Liver (tissue), 9 donors: Measurements from ENCODE around the gene SLC1A2. TPM values are rescaled to one million over a fixed set of nuclear protein-coding genes. Genes with fewer than 3 reads are reported as not detected.

Source experiments
- DNase-seq: peaks from one replicate; pipeline ENCODE4 v3.0.0-alpha.2; 2017; ENCODE audit warnings: low spot score
- H3K27ac ChIP-seq, 2 donors: one replicate each; pipeline ENCODE4 v1.7.0; 2013; ENCODE audit warnings: inconsistent platforms in 2 of 2, low read length in 2 of 2, control low read depth in 1 of 2, low read depth in 1 of 2, mild to moderate bottlenecking in 1 of 2
- H3K27me3 ChIP-seq, 4 donors: one replicate each; pipeline versions ENCODE4 v1.6.1 to v1.7.0; 2013; ENCODE audit warnings: low read length in 3 of 4, inconsistent platforms in 1 of 4, mild to moderate bottlenecking in 1 of 4, moderate library complexity in 1 of 4; ENCODE audit not compliant: control insufficient read depth in 4 of 4, insufficient read depth in 4 of 4
- H3K36me3 ChIP-seq, 4 donors: one replicate each; pipeline versions ENCODE4 v1.6.1 to v1.7.0; 2013; ENCODE audit warnings: low read length in 3 of 4, mild to moderate bottlenecking in 3 of 4, low read depth in 1 of 4, moderate library complexity in 1 of 4; ENCODE audit not compliant: control insufficient read depth in 4 of 4, insufficient read depth in 3 of 4
- H3K4me1 ChIP-seq, 4 donors: one replicate each; pipeline versions ENCODE4 v1.6.1 to v1.7.0; 2013; ENCODE audit warnings: low read length in 3 of 4, mild to moderate bottlenecking in 3 of 4, moderate library complexity in 1 of 4; ENCODE audit not compliant: control insufficient read depth in 4 of 4, insufficient read depth in 4 of 4
- H3K4me3 ChIP-seq, 3 donors: one replicate each; pipeline versions ENCODE4 v1.6.1 to v1.7.0; 2013; ENCODE audit warnings: low read length in 3 of 3, control low read depth in 1 of 3, low read depth in 1 of 3, mild to moderate bottlenecking in 1 of 3
- H3K9ac ChIP-seq, 2 donors: one replicate each; pipeline ENCODE4 v1.7.0; 2013; ENCODE audit warnings: low read length in 2 of 2, mild to moderate bottlenecking in 2 of 2, moderate library complexity in 2 of 2, control low read depth in 1 of 2, low read depth in 1 of 2
- H3K9me3 ChIP-seq, 4 donors: one replicate each; pipeline versions ENCODE4 v1.6.1 to v1.7.0; 2013; ENCODE audit warnings: low read length in 3 of 4; ENCODE audit not compliant: control insufficient read depth in 4 of 4
- EGR1 ChIP-seq, 2 donors: IDR thresholded peaks; 2 replicates each; pipeline ENCODE4 v1.6.1; 2016 to 2018; ENCODE audit warnings: antibody characterized with exemption in 2 of 2, low read depth in 2 of 2
- FOXA1 ChIP-seq: IDR thresholded peaks from 2 replicates; pipeline ENCODE4 v1.6.1; 2016; ENCODE audit warnings: antibody characterized with exemption
- FOXA2 ChIP-seq: IDR thresholded peaks from 2 replicates; pipeline ENCODE4 v1.6.1; 2016; ENCODE audit warnings: antibody characterized with exemption
- GABPA ChIP-seq, 2 donors: IDR thresholded peaks in 1 of 2; conservative IDR thresholded peaks in 1 of 2; 2 replicates each; pipeline ENCODE4 v1.6.1; 2016; ENCODE audit warnings: antibody characterized with exemption in 2 of 2, mild to moderate bottlenecking in 1 of 2, moderate library complexity in 1 of 2
- HNF4A ChIP-seq, 2 donors: conservative IDR thresholded peaks; 2 replicates each; pipeline ENCODE4 v1.6.1; 2016; ENCODE audit warnings: antibody characterized with exemption in 2 of 2, mild to moderate bottlenecking in 2 of 2
- HNF4G ChIP-seq: IDR thresholded peaks from 2 replicates; pipeline ENCODE4 v1.6.1; 2016; ENCODE audit warnings: antibody characterized with exemption
- JUND ChIP-seq, 2 donors: IDR thresholded peaks; 2 replicates each; pipeline ENCODE4 v1.6.1; 2016; ENCODE audit warnings: antibody characterized with exemption in 2 of 2
- NR2F2 ChIP-seq: IDR thresholded peaks from 2 replicates; pipeline ENCODE4 v1.6.1; 2016; ENCODE audit warnings: antibody characterized with exemption
- RAD21 ChIP-seq, 2 donors: IDR thresholded peaks; 2 replicates each; pipeline ENCODE4 v1.6.1; 2016; ENCODE audit warnings: antibody characterized with exemption in 2 of 2, mild to moderate bottlenecking in 2 of 2
- RXRA ChIP-seq, 2 donors: IDR thresholded peaks; 2 replicates each; pipeline ENCODE4 v1.6.1; 2017 to 2018; ENCODE audit warnings: antibody characterized with exemption in 2 of 2, mild to moderate bottlenecking in 1 of 2
- SP1 ChIP-seq: IDR thresholded peaks from 2 replicates; pipeline ENCODE4 v1.6.1; 2018; ENCODE audit warnings: antibody characterized with exemption, mild to moderate bottlenecking
- TAF1 ChIP-seq: conservative IDR thresholded peaks from 2 replicates; pipeline ENCODE4 v1.6.1; 2016; ENCODE audit warnings: antibody characterized with exemption, mild to moderate bottlenecking
- YY1 ChIP-seq: IDR thresholded peaks from 2 replicates; pipeline ENCODE4 v1.6.1; 2016; ENCODE audit warnings: antibody characterized with exemption, mild to moderate bottlenecking
- WGBS: extraction: QIAGEN DNeasy Blood & Tissue Kit; methylation state at CpG from one replicate; pipeline ENCODE4 v1.1.7; 2013; 5-methylcytosine and 5-hydroxymethylcytosine counted together
- polyA plus RNA-seq, 2 donors: library from polyadenylated mRNA; stranded (reverse) in 1 of 2; unstranded in 1 of 2; fragments of 200-250 nt in 1 of 2; fragments of >200 nt in 1 of 2; fragmentation: Nextera tagmentation in 1 of 2; extraction: Ambion mirVana in 1 of 2; gene quantifications; one replicate each; pipeline versions ENCODE4 v1.2.1 to v1.2.3, GENCODE V29; 2013 to 2015
- total RNA-seq, 2 donors: library from RNA; depleted of rRNA; stranded (reverse); fragments of >200 nt; gene quantifications; one replicate each; pipeline ENCODE4 v1.2.3, GENCODE V29; 2014
- TF ChIP-seq, protein P1 (sequence below): IDR thresholded peaks from 2 replicates; pipeline ENCODE4 v1.6.1; 2016; ENCODE audit warnings: antibody characterized with exemption
- TF ChIP-seq, protein P2 (sequence below): fragments of 150-350 bp; IDR thresholded peaks from 2 replicates; pipeline ENCODE4 v1.5.1; 2017; ENCODE audit warnings: improper control_type of control experiment, low read depth, low read length; ENCODE audit not compliant: missing input control
- donor health status: healthy.
- donor health status: healthy.
- donor health status: healthy.
- donor health status: healthy.
- donor health status: healthy.

The SLC1A2 gene
- total and polyA plus RNA-seq, 4 donors, result 6.4 to 19.5 (median 13.5) TPM

GRCh38 chr11:35454362-35454761, 35.0 kb upstream of the SLC1A2 start:
- Histone ChIP-seq H3K9me3 (peaks cover 0 to 3% (median 0%) of the 10 kb centered on the region in 4 donors), H3K36me3 (no peaks in the 10 kb centered on the region), H3K4me1 (no peaks in the 10 kb centered on the region), H3K27me3 (no peaks in the 10 kb centered on the region), H3K9ac (no peak overlapping the region), H3K4me3 (no peak overlapping the region), H3K27ac (no peak overlapping the region)
- 46% methylated on average over 1 of the region's 1 CpG for WGBS
- DNase-seq, result no peak
- TF ChIP-seq HNF4A (conservative IDR thresholded peaks at IDR 0.05), result no peak
- TF ChIP-seq FOXA1, result no peak
- TF ChIP-seq, protein P1, sequence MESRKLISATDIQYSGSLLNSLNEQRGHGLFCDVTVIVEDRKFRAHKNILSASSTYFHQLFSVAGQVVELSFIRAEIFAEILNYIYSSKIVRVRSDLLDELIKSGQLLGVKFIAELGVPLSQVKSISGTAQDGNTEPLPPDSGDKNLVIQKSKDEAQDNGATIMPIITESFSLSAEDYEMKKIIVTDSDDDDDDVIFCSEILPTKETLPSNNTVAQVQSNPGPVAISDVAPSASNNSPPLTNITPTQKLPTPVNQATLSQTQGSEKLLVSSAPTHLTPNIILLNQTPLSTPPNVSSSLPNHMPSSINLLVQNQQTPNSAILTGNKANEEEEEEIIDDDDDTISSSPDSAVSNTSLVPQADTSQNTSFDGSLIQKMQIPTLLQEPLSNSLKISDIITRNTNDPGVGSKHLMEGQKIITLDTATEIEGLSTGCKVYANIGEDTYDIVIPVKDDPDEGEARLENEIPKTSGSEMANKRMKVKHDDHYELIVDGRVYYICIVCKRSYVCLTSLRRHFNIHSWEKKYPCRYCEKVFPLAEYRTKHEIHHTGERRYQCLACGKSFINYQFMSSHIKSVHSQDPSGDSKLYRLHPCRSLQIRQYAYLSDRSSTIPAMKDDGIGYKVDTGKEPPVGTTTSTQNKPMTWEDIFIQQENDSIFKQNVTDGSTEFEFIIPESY, result no peak
- no peak for TF ChIP-seq TAF1
- no peak for TF ChIP-seq GABPA (IDR thresholded peaks at IDR 0.05 in 1 of 2, conservative IDR thresholded peaks at IDR 0.05 in 1 of 2)
- TF ChIP-seq JUND (IDR thresholded peaks at IDR 0.05), result no peak
- TF ChIP-seq YY1, result no peak
- TF ChIP-seq SP1, result no peak
- TF ChIP-seq RAD21 (IDR thresholded peaks at IDR 0.05), result no peak

DNA sequence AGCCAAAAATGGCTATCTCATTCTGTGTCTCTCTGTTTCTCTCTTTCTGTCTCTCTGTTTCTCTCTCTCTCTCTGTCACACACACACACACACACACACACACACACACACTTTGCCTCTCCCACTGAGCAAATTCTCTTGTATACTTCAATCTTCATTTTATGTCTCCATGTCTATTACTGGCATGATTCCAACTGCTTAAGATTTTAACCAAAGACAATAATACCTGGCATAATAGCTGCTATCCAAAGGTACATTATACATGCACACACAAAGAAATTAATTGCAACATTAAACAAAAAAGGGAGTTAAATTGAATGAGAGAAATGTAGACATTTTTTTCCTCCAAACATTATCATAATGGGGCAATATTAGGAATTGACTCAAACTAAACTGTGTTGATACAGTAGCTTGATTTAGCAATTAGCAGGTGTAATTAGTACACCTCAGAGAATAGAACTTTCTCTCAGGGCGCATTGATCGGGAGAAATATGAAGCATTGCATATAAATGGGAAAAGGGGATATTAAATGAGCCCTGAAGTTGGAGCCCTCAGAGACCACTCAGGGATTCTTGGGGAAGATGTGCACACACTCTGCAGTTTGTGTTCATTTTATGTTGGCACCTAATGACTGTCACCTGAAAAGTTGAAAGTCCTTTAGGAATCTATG, 17.4 kb upstream of the SLC1A2 start:
- no peak overlapping the region for H3K9ac ChIP-seq
- H3K4me3 ChIP-seq, result no peak overlapping the region
- no peaks in the 10 kb centered on the region for H3K9me3 ChIP-seq
- no peak overlapping the region for H3K27ac ChIP-seq
- TF ChIP-seq RXRA (IDR thresholded peaks at IDR 0.05) (no peak), EGR1 (IDR thresholded peaks at IDR 0.05; ENCODE audit: low read depth in 2 of 2) (no peak), GABPA (IDR thresholded peaks at IDR 0.05 in 1 of 2, conservative IDR thresholded peaks at IDR 0.05 in 1 of 2) (no peak), TAF1 (no peak), RAD21 (IDR thresholded peaks at IDR 0.05) (no peak), JUND (IDR thresholded peaks at IDR 0.05) (no peak), FOXA1 (no peak), HNF4G (no peak), NR2F2 (no peak), FOXA2 (no peak), YY1 (no peak)
- TF ChIP-seq, protein P1, result no peak
- TF ChIP-seq, protein P2, sequence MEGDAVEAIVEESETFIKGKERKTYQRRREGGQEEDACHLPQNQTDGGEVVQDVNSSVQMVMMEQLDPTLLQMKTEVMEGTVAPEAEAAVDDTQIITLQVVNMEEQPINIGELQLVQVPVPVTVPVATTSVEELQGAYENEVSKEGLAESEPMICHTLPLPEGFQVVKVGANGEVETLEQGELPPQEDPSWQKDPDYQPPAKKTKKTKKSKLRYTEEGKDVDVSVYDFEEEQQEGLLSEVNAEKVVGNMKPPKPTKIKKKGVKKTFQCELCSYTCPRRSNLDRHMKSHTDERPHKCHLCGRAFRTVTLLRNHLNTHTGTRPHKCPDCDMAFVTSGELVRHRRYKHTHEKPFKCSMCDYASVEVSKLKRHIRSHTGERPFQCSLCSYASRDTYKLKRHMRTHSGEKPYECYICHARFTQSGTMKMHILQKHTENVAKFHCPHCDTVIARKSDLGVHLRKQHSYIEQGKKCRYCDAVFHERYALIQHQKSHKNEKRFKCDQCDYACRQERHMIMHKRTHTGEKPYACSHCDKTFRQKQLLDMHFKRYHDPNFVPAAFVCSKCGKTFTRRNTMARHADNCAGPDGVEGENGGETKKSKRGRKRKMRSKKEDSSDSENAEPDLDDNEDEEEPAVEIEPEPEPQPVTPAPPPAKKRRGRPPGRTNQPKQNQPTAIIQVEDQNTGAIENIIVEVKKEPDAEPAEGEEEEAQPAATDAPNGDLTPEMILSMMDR, result no peak
- 93% methylated on average over 2 of the region's 2 CpGs for WGBS
- no peaks in the 10 kb centered on the region for H3K4me1 ChIP-seq
- DNase-seq, result no peak
- H3K36me3 ChIP-seq, result no peaks in the 10 kb centered on the region
- H3K27me3 ChIP-seq, result peaks cover 0 to 5% (median 0%) of the 10 kb centered on the region in 4 donors
